BE2C (cell line): ENCODE measurements around the gene INPP5B.

Experiments
- DNase-seq: peaks from one replicate; pipeline ENCODE4 v3.0.0-alpha.2; 2020
- H3K27me3 ChIP-seq: fragments of 250-450 bp; sonication (Bioruptor Pico); 2 replicates; pipeline ENCODE4 v1.5.1; 2020; ENCODE audit warnings: mild to moderate bottlenecking
- H3K36me3 ChIP-seq: fragments of 250-450 bp; sonication (Bioruptor Pico); 2 replicates; pipeline ENCODE4 v1.5.1; 2020; ENCODE audit warnings: mild to moderate bottlenecking
- H3K4me1 ChIP-seq: fragments of 250-450 bp; sonication (Bioruptor Pico); 2 replicates; pipeline ENCODE4 v1.5.1; 2020
- H3K4me3 ChIP-seq: 2 replicates; pipeline ENCODE4 v1.5.1; 2011; ENCODE audit warnings: low read depth, low read length
- H3K9me3 ChIP-seq: fragments of 250-450 bp; sonication (Bioruptor Pico); 2 replicates; pipeline ENCODE4 v1.5.1; 2020
- TF ChIP-seq, protein P1 (sequence below): IDR thresholded peaks from 2 replicates; pipeline ENCODE4 v1.5.1; 2012; ENCODE audit warnings: mild to moderate bottlenecking, low read depth, low read length

Gene INPP5B

GRCh38 chr1:37892151-37893047, 54.5 kb downstream of the INPP5B start:
- Histone ChIP-seq H3K9me3 (no peaks in the 10 kb centered on the region), H3K4me1 (no peaks in the 10 kb centered on the region), H3K4me3 (no peak overlapping the region), H3K27me3 (no peaks in the 10 kb centered on the region), H3K36me3 (no peaks in the 10 kb centered on the region)
- no peak for DNase-seq
- TF ChIP-seq, protein P1, sequence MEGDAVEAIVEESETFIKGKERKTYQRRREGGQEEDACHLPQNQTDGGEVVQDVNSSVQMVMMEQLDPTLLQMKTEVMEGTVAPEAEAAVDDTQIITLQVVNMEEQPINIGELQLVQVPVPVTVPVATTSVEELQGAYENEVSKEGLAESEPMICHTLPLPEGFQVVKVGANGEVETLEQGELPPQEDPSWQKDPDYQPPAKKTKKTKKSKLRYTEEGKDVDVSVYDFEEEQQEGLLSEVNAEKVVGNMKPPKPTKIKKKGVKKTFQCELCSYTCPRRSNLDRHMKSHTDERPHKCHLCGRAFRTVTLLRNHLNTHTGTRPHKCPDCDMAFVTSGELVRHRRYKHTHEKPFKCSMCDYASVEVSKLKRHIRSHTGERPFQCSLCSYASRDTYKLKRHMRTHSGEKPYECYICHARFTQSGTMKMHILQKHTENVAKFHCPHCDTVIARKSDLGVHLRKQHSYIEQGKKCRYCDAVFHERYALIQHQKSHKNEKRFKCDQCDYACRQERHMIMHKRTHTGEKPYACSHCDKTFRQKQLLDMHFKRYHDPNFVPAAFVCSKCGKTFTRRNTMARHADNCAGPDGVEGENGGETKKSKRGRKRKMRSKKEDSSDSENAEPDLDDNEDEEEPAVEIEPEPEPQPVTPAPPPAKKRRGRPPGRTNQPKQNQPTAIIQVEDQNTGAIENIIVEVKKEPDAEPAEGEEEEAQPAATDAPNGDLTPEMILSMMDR = no peak

GRCh38 chr1:37890378-37891014, 56.4 kb downstream of the INPP5B start:
- Histone ChIP-seq H3K9me3 (no peaks in the 10 kb centered on the region), H3K4me1 (no peaks in the 10 kb centered on the region), H3K4me3 (no peak overlapping the region), H3K36me3 (peaks cover 3% of the 10 kb centered on the region; the same call in 1 of the 2 replicates), H3K27me3 (no peaks in the 10 kb centered on the region)
- DNase-seq = no peak
- TF ChIP-seq, protein P1 = peak; percentile 32

GRCh38 chr1:37888022-37888700, 58.7 kb downstream of the INPP5B start:
- TF ChIP-seq, protein P1 = no peak
- Histone ChIP-seq H3K27me3 (no peaks in the 10 kb centered on the region), H3K4me3 (no peak overlapping the region), H3K9me3 (no peaks in the 10 kb centered on the region), H3K36me3 (peaks cover 3% of the 10 kb centered on the region; the same call in 1 of the 2 replicates), H3K4me1 (no peaks in the 10 kb centered on the region)
- no peak for DNase-seq

DNA sequence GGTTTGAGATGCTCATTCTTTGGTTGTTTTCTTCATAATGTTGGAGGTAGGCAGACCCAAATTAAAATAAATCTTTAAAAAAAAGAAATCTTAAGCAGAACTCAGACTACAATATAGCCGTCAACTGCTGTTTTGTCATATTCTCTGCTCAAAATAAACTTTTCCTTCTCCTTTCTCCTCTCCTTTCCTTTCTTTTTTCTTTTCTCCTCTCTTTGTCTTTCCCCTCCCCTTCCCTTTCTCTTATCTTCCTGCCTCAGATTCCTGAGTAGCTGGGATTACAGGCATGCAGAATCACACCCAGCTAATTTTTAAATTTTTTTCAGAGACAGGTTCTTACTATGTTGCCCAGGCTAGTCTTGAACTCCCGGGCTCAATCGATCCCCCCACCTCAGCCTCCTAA, 62.7 kb downstream of the INPP5B start:
- Histone ChIP-seq H3K9me3 (no peaks in the 10 kb centered on the region), H3K4me1 (no peaks in the 10 kb centered on the region), H3K27me3 (no peaks in the 10 kb centered on the region), H3K4me3 (no peak overlapping the region), H3K36me3 (peaks cover 3% of the 10 kb centered on the region; the same call in 1 of the 2 replicates)
- TF ChIP-seq, protein P1 = no peak
- DNase-seq = no peak

GRCh38 chr1:37883671-37884070, 63.2 kb downstream of the INPP5B start:
- H3K4me3 ChIP-seq = no peak overlapping the region
- H3K27me3 ChIP-seq = no peaks in the 10 kb centered on the region
- no peaks in the 10 kb centered on the region for H3K4me1 ChIP-seq
- TF ChIP-seq, protein P1 = no peak
- no peaks in the 10 kb centered on the region for H3K9me3 ChIP-seq
- peaks cover 3% of the 10 kb centered on the region; the same call in 1 of the 2 replicates for H3K36me3 ChIP-seq
- no peak for DNase-seq
